Muscle layer of duodenum (tissue), 2 donors: ENCODE data around the gene OR52R1.

Source experiments
- H3K27ac ChIP-seq: one replicate; pipeline ENCODE4 v1.7.0; 2013; ENCODE audit warnings: mild to moderate bottlenecking, low read length
- H3K27me3 ChIP-seq: one replicate; pipeline ENCODE4 v1.7.0; 2013; ENCODE audit warnings: low read depth, mild to moderate bottlenecking, control low read depth, low read length
- H3K36me3 ChIP-seq, 2 donors: one replicate each; pipeline ENCODE4 v1.7.0; 2013; ENCODE audit warnings: low read length in 2 of 2, control low read depth in 1 of 2, mild to moderate bottlenecking in 1 of 2; ENCODE audit not compliant: insufficient read depth in 2 of 2, control insufficient read depth in 1 of 2
- H3K4me1 ChIP-seq, 2 donors: one replicate each; pipeline ENCODE4 v1.7.0; 2013; ENCODE audit warnings: low read length in 2 of 2, mild to moderate bottlenecking in 2 of 2, control low read depth in 1 of 2, moderate library complexity in 1 of 2; ENCODE audit not compliant: insufficient read depth in 2 of 2, control insufficient read depth in 1 of 2
- H3K4me3 ChIP-seq, 2 donors: one replicate each; pipeline ENCODE4 v1.7.0; 2013; ENCODE audit warnings: low read length in 2 of 2, low read depth in 1 of 2, mild to moderate bottlenecking in 1 of 2
- H3K9me3 ChIP-seq, 2 donors: one replicate each; pipeline ENCODE4 v1.7.0; 2013; ENCODE audit warnings: low read length in 2 of 2, control low read depth in 1 of 2, mild to moderate bottlenecking in 1 of 2; ENCODE audit not compliant: control insufficient read depth in 1 of 2
- donor health status: healthy.

The OR52R1 gene

DNA sequence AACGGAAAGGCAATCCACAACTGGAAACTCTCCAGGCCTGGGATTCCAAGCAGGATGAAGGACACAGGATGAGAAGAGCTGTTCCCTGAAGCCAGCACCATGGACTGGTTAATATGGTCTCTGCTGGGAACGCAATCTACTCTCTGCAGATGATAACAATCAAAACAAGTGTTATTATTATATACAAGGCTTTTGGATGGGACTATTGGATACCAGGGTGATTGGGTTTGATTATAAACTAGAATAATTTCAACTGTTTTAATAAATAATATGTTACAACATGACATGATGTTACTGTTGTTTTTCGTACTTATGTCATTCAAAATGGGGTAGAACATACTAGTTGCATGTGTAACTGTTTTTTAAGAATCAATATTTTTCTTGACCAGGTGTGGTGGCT lies at the start of gene OR52R1:
OR52R1 (minus strand) TSS at position 101 of the 400 bp plus-strand sequence; CDS start at position 101, 0 bp downstream.
- no peak within 1 kb of the TSS for H3K27ac ChIP-seq
- H3K9me3 ChIP-seq = no peaks in the 10 kb centered on the region
- no peak within 1 kb of the TSS for H3K4me3 ChIP-seq
- H3K4me1 ChIP-seq = no peaks in the 10 kb centered on the region
- H3K36me3 ChIP-seq = no peaks in the 10 kb centered on the region
- H3K27me3 ChIP-seq = no peaks in the 10 kb centered on the region

DNA sequence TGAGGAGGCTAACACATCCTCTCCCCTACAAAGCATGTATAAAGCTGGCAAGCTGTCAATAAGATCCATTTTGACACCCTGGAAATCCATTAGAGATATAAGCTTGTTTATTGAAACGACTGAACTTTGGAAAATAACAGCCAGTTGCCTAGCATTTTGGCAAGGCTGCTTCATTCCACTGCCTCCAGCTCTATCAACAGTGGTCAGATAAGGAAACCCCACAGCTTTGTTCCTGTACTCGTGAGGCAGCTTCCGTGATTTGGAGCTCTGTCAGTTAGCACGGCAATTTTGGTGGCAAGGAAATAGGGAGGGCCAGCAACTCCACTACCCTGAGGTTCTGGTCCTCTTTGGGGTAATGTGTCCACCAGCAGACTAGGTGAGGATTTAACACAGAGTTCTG lies 46.9 kb upstream of the OR52R1 start:
- H3K9me3 ChIP-seq = no peaks in the 10 kb centered on the region
- no peak overlapping the region for H3K4me3 ChIP-seq
- no peaks in the 10 kb centered on the region for H3K36me3 ChIP-seq
- H3K4me1 ChIP-seq = no peaks in the 10 kb centered on the region
- no peak overlapping the region for H3K27ac ChIP-seq
- H3K27me3 ChIP-seq = no peaks in the 10 kb centered on the region

DNA sequence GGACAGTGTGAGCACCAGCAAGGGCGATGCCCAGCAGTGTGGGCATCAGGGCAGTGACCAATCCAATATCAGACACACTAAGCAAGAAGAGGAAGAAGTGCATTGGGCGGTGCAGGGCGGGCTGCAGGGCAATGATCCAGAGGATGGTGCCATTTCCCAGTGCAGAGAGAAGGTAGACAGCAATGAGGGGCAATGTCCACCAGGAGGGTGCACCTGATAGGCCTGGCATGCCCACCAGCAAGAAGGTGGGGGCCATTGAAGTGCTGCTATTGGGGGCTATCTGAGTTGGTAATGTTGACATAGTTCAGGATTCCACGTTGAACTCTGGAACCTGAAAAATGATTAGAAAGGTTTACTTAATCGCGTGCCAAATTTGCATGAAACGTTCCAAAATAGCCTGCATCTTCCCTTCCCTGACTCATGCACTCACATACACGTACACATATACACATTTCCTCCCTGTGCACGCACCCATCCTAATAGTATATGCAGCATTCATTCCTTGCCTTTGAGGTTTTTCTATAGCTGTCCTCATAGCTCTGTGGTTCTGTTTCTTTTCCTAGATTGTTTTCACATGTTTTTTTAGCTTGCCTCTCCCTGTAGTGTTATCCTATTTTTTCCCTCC lies 44.8 kb upstream of the OR52R1 start, which contains the start of gene OR51S1:
OR51S1 (minus strand) TSS at position 301 of the 625 bp plus-strand sequence; CDS start at position 301, 0 bp downstream.
- no peaks in the 10 kb centered on the region for H3K4me1 ChIP-seq
- H3K36me3 ChIP-seq = no peaks in the 10 kb centered on the region
- H3K27me3 ChIP-seq = no peaks in the 10 kb centered on the region
- H3K9me3 ChIP-seq = no peaks in the 10 kb centered on the region
- no peak within 1 kb of the TSS for H3K4me3 ChIP-seq
- no peak within 1 kb of the TSS for H3K27ac ChIP-seq

DNA sequence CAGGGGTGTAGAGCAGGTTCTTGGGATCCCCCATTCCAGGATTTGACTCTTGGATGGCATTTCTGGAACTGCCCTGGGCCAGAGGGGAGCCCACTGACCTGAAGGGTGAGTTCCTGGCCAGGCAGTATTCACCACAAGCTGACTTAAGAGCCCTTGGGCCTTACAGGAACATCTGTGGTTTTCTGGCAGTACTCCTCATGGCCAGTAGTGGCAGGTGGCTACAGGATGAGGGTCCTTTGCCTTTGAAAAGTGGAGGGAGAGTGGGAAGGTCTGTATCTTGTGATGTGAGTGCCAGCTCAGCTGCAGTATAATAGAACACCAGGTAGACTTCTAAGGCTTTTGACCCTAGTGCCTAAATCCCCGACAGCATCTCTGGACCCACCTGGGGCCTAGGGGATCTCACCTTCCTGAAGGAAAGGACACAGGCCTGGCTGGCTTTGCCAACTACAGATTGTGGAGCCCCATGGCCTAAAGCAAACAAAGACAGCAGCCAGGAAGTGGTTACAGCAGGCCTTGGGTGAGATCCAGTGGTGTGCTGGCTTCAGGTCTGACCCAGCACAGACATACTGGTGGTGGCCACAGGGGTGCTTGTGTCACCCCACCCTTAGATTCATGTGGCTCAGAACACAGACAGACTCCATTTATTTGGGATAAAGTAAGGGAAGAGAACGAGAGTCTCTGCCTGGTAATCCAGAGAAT lies 35.8 kb upstream of the OR52R1 start:
- Histone ChIP-seq H3K4me3 (no peak overlapping the region), H3K27me3 (no peaks in the 10 kb centered on the region), H3K9me3 (no peaks in the 10 kb centered on the region), H3K4me1 (no peaks in the 10 kb centered on the region), H3K27ac (no peak overlapping the region), H3K36me3 (no peaks in the 10 kb centered on the region)

DNA sequence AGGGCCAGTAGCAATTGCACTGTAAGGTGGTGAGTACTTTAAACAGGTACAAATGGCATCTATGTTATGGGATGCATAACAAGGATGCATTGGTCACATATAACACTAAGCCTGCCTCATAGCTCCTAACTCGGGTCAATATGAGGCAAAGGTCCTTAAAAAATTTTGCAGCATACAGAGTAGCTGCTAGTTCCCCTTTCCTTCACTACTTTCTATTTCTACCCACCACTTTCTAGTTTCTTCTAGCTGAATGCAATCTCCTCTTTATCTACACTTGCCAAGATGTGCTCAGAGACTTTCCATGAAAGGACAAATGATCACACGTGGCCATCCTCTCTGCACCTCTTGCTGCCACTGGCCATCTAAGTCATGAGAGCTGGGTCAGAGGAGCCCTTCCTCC lies 26.7 kb upstream of the OR52R1 start:
- Histone ChIP-seq H3K27ac (no peak overlapping the region), H3K4me1 (no peaks in the 10 kb centered on the region), H3K27me3 (no peaks in the 10 kb centered on the region), H3K36me3 (no peaks in the 10 kb centered on the region), H3K9me3 (no peaks in the 10 kb centered on the region), H3K4me3 (no peak overlapping the region)

DNA sequence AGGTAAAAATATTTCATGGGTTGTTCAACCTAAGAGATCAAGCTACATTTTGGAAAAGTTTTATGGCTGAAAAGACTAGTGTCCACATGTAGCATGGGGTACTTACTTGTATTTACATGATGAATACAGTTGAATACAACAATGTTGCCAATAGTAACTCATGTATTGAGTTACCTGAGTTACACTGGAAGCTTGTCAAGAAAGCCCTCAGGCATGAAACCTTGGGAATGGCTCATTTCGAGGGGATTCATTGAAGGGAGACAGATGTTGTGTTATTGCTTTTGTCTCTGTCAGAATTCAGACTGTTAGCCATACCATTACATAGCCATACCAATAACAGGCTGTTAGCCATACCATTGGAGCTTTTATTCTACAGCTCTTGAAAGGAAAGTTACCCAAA lies 26.2 kb upstream of the OR52R1 start:
- Histone ChIP-seq H3K9me3 (no peaks in the 10 kb centered on the region), H3K36me3 (no peaks in the 10 kb centered on the region)

DNA sequence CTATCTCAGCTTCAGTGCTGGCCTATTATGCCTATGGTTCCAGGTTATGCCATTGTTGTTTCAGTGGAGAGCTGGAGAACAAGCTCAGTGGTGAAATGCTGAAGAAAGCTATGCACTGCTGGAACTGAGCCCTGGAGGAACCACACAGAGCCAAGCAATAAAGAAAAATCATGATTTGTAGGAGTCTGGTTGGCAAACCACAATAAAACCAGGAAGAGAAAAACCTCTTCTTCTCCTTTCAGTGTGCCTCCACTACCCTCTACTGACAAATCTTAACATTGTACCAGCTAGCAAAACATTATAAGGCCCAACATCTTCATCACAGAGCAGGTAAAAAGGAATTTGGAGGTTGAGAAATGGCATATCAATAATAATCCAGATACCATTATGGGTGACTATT lies 22.2 kb upstream of the OR52R1 start:
- H3K4me1 ChIP-seq = no peaks in the 10 kb centered on the region
- H3K27ac ChIP-seq = no peak overlapping the region
- no peaks in the 10 kb centered on the region for H3K9me3 ChIP-seq

More for the DNA sequence above, 26.2 kb upstream of the OR52R1 start:
- Histone ChIP-seq H3K27me3 (no peaks in the 10 kb centered on the region), H3K4me3 (no peak overlapping the region), H3K27ac (no peak overlapping the region), H3K4me1 (no peaks in the 10 kb centered on the region)

DNA sequence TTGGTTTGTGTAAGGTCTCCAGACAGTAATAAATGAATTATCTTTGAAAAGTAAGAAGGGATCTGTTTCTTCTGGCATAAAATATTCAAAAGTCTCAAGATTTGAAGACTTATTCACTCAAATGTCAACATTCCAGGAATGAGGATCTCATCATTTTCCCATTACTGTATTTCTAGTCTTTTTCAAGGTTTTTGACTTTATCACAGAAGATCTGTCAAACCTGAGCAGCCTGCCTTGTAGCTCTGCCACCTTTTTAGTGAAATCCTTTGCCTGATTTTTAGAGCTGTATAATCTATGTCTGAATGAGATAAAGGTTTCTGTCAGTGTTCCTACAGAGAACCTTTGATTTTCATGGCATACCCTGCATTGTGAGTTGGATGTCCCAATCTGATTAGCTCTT lies 21.0 kb upstream of the OR52R1 start:
- Histone ChIP-seq H3K9me3 (no peaks in the 10 kb centered on the region), H3K27me3 (no peaks in the 10 kb centered on the region), H3K27ac (no peak overlapping the region), H3K36me3 (no peaks in the 10 kb centered on the region), H3K4me3 (no peak overlapping the region), H3K4me1 (no peaks in the 10 kb centered on the region)

More for the DNA sequence above, 22.2 kb upstream of the OR52R1 start:
- H3K36me3 ChIP-seq = no peaks in the 10 kb centered on the region
- no peak overlapping the region for H3K4me3 ChIP-seq
- no peaks in the 10 kb centered on the region for H3K27me3 ChIP-seq

DNA sequence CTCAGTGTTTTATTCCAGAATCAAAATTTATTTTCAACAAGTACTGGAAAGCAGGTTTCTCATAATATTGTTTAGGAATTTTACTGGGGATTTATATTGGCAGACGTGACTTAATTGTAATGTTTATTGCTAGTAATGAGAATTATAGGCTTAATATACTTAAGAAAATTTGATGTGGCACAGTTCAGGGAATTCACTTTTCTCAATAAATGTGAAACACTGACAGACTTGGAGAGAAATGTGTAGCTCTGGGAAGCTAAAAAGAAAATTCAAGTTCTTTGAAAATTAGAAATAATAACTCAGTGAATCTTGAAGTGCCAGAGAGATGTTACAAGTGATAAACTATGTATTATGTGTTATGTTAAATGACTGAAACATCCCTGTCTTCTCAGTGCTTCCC lies 16.8 kb upstream of the OR52R1 start, which contains the start of gene OR51F2:
OR51F2 (plus strand) TSS at position 301 of the 400 bp plus-strand sequence. CDS start 101 bp downstream, outside the sequence.
- no peaks in the 10 kb centered on the region for H3K36me3 ChIP-seq
- H3K4me3 ChIP-seq = no peak within 1 kb of the TSS
- H3K27me3 ChIP-seq = no peaks in the 10 kb centered on the region
- no peaks in the 10 kb centered on the region for H3K4me1 ChIP-seq
- no peaks in the 10 kb centered on the region for H3K9me3 ChIP-seq
- H3K27ac ChIP-seq = no peak within 1 kb of the TSS

DNA sequence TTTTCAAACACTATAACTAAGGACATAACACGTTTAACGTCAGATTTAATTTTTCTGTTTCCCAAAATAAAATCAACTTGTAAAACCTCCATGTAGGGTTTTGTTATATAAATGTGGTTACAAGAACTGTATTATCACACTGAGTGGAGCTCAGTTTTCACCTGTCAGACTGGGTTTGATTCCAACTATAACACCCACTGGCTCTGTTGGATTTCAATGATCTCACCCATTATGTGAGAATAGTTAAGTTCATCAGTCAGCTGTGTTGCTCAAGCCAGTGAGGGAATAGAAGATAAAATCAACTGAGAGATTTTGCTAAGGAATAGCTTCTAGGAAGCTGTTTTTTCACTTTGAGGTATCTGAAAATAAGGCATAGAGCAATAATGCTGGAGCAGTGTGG lies 5.1 kb upstream of the OR52R1 start:
- no peaks in the 10 kb centered on the region for H3K4me1 ChIP-seq
- H3K9me3 ChIP-seq = no peaks in the 10 kb centered on the region
- H3K27ac ChIP-seq = no peak overlapping the region
- no peaks in the 10 kb centered on the region for H3K36me3 ChIP-seq
- no peaks in the 10 kb centered on the region for H3K27me3 ChIP-seq
- no peak overlapping the region for H3K4me3 ChIP-seq

DNA sequence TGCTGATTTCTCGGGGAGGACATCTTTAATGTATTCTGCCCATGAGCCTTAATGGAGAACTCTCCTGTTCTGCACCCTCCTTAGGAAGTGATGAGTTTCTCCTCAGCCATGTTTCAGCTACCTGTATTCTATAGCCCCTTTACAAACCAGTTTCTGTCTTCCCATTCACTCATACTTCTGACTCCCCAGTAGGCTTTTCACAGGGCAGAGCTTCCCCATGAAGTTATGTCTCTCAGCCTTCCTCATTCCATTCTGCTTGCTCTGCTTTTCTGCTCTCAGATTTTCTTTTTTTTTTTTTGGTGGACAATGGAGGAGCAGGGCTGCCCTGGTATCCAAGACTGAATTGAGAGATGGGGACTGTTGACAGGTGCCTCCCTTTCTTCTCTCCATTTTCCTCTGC lies 4.3 kb upstream of the OR52R1 start:
- no peaks in the 10 kb centered on the region for H3K9me3 ChIP-seq
- H3K4me3 ChIP-seq = no peak overlapping the region
- no peak overlapping the region for H3K27ac ChIP-seq
- H3K27me3 ChIP-seq = no peaks in the 10 kb centered on the region
- no peaks in the 10 kb centered on the region for H3K36me3 ChIP-seq
- no peaks in the 10 kb centered on the region for H3K4me1 ChIP-seq
